H1 (cell line): Measurements from ENCODE around the gene CALML5. TPM values are rescaled to one million over a fixed set of nuclear protein-coding genes. Genes with fewer than 3 reads are reported as not detected.

Source experiments
- CTCF ChIA-PET: fragments of 300-600 bp; sonication (Branson Sonifier 250); formaldehyde crosslinking; loops from one replicate; lab custom pipeline; 2021; ENCODE audit not compliant: partially characterized antibody; lab: Charles Lee
- POLR2A ChIA-PET: fragments of 300-600 bp; sonication (Branson Sonifier 250); formaldehyde crosslinking; loops from one replicate; lab custom pipeline; 2021; ENCODE audit warnings: inconsistent platforms; ENCODE audit not compliant: partially characterized antibody; lab: Charles Lee
- DNase-seq, 2 experiments: peaks; one replicate each; pipeline versions ENCODE4 v3.0.0 to v3.0.0-alpha.2; 2010 to 2022; ENCODE audit warnings: low spot score in 2 of 2, low read depth in 1 of 2, mixed read lengths in 1 of 2
- FAIRE-seq: peaks from 2 replicates; lab custom pipeline; 2011; peaks lifted over from hg19 to GRCh38; lab: Jason Lieb, UNC
- H2AFZ ChIP-seq: 2 replicates; pipeline ENCODE4 v1.8.1; 2012; ENCODE audit warnings: low read length, inconsistent platforms
- H2AK5ac ChIP-seq: 2 replicates; pipeline ENCODE4 v1.6.1; 2013; ENCODE audit warnings: low read depth, low read length
- H2BK120ac ChIP-seq: replicated peaks from 2 replicates; pipeline ENCODE3; 2013; ENCODE audit warnings: low read depth, low read length, inconsistent platforms
- H2BK12ac ChIP-seq: 2 replicates; pipeline ENCODE4 v1.6.1; 2013; ENCODE audit warnings: low read depth, low read length
- H2BK15ac ChIP-seq: 2 replicates; pipeline ENCODE4 v1.6.1; 2013; ENCODE audit warnings: low read length
- H2BK20ac ChIP-seq: 2 replicates; pipeline ENCODE4 v1.6.1; 2013; ENCODE audit warnings: low read length
- H2BK5ac ChIP-seq: 2 replicates; pipeline ENCODE4 v1.6.1; 2013; ENCODE audit warnings: low read depth, low read length
- H3K14ac ChIP-seq: 2 replicates; pipeline ENCODE4 v1.6.1; 2013; ENCODE audit warnings: inconsistent platforms; ENCODE audit not compliant: insufficient read length
- H3K18ac ChIP-seq: 2 replicates; pipeline ENCODE4 v1.6.1; 2013; ENCODE audit warnings: low read length; ENCODE audit errors: extremely low read depth
- H3K23ac ChIP-seq: 2 replicates; pipeline ENCODE4 v1.6.1; 2013; ENCODE audit warnings: inconsistent platforms; ENCODE audit not compliant: insufficient read length
- H3K23me2 ChIP-seq: 2 replicates; pipeline ENCODE4 v1.6.1; 2013; ENCODE audit warnings: low read depth, low read length
- H3K27ac ChIP-seq: 2 replicates; pipeline ENCODE4 v1.6.1; 2011; ENCODE audit warnings: low read depth, low read length, inconsistent platforms
- H3K27me3 ChIP-seq, 4 experiments: replicated peaks in 1 of 4; 1 replicate in 1 of 4; 2 replicates in 3 of 4; pipeline versions ENCODE4 v1.6.1 to v1.8.1; 2011 to 2013; ENCODE audit warnings: low read length in 3 of 4, mild to moderate bottlenecking in 3 of 4, inconsistent platforms in 2 of 4, mixed read lengths in 2 of 4, moderate library complexity in 1 of 4; ENCODE audit not compliant: control insufficient read depth in 3 of 4, insufficient read depth in 3 of 4; ENCODE audit errors: extremely low read depth in 1 of 4
- H3K36me3 ChIP-seq, 4 experiments: 2 replicates each; pipeline versions ENCODE4 v1.6.1 to v1.8.1; 2011 to 2013; ENCODE audit warnings: mild to moderate bottlenecking in 4 of 4, low read length in 3 of 4, moderate library complexity in 2 of 4, control low read depth in 1 of 4, inconsistent platforms in 1 of 4; ENCODE audit not compliant: insufficient read depth in 4 of 4, control insufficient read depth in 2 of 4
- H3K4ac ChIP-seq: replicated peaks from 2 replicates; pipeline ENCODE3; 2013; ENCODE audit warnings: low read length, low read depth, mixed read lengths, inconsistent platforms; ENCODE audit not compliant: insufficient read length
- H3K4me1 ChIP-seq, 4 experiments: replicated peaks in 1 of 4; 1 replicate in 1 of 4; 2 replicates in 3 of 4; pipeline versions ENCODE4 v1.6.1 to v1.8.1; 2011 to 2013; ENCODE audit warnings: low read length in 3 of 4, inconsistent platforms in 2 of 4, mixed read lengths in 1 of 4; ENCODE audit not compliant: insufficient read depth in 4 of 4, control insufficient read depth in 3 of 4
- H3K4me2 ChIP-seq, 2 experiments: 2 replicates each; pipeline versions ENCODE4 v1.6.1 to v1.8.1; 2011 to 2013; ENCODE audit warnings: low read depth in 2 of 2, low read length in 2 of 2, control low read depth in 1 of 2, inconsistent platforms in 1 of 2, mild to moderate bottlenecking in 1 of 2; ENCODE audit not compliant: insufficient read depth in 1 of 2
- H3K4me3 ChIP-seq, 4 experiments: fragments of 200-600, 300-600 bp in 1 of 4; sonication (generic), shearing (Covaris generic), sonication (Bioruptor Twin) in 1 of 4; 2 replicates each; pipeline versions ENCODE4 v1.5.1 to v1.8.1; 2011 to 2016; ENCODE audit warnings: low read length in 4 of 4, low read depth in 3 of 4, control low read depth in 2 of 4, inconsistent platforms in 2 of 4, mild to moderate bottlenecking in 2 of 4, mixed read lengths in 1 of 4, moderate library complexity in 1 of 4; ENCODE audit not compliant: insufficient read depth in 2 of 4; ENCODE audit errors: extremely low read depth in 1 of 4
- H3K56ac ChIP-seq: replicated peaks from 2 replicates; pipeline ENCODE3; 2013; ENCODE audit warnings: low read depth, mild to moderate bottlenecking, mixed read lengths, low read length, inconsistent platforms; ENCODE audit not compliant: insufficient read length
- H3K79me1 ChIP-seq: 2 replicates; pipeline ENCODE4 v1.6.1; 2013; ENCODE audit warnings: low read depth, low read length, control low read depth
- H3K79me2 ChIP-seq, 2 experiments: 2 replicates each; pipeline versions ENCODE4 v1.6.1 to v1.8.1; 2012 to 2013; ENCODE audit warnings: low read length in 2 of 2, mild to moderate bottlenecking in 2 of 2, inconsistent platforms in 1 of 2; ENCODE audit not compliant: insufficient read depth in 2 of 2, control insufficient read depth in 1 of 2
- H3K9ac ChIP-seq, 4 experiments: replicated peaks in 1 of 4; 1 replicate in 1 of 4; 2 replicates in 3 of 4; pipeline versions ENCODE4 v1.6.1 to v1.8.1; 2011 to 2013; ENCODE audit warnings: low read depth in 3 of 4, low read length in 3 of 4, control low read depth in 2 of 4, mild to moderate bottlenecking in 2 of 4, moderate library complexity in 2 of 4, inconsistent platforms in 1 of 4; ENCODE audit errors: extremely low read depth in 1 of 4
- H3K9me3 ChIP-seq, 2 experiments: 2 replicates each; pipeline versions ENCODE4 v1.6.1 to v1.8.1; 2012 to 2013; ENCODE audit warnings: mild to moderate bottlenecking in 2 of 2, moderate library complexity in 2 of 2, control low read depth in 1 of 2, inconsistent platforms in 1 of 2, low read depth in 1 of 2, low read length in 1 of 2, mixed read lengths in 1 of 2; ENCODE audit not compliant: insufficient read depth in 2 of 2
- H4K20me1 ChIP-seq, 2 experiments: replicated peaks in 1 of 2; 2 replicates each; pipeline versions ENCODE3 to v1.8.1; 2011 to 2013; ENCODE audit warnings: inconsistent platforms in 2 of 2, low read length in 2 of 2, mild to moderate bottlenecking in 1 of 2; ENCODE audit not compliant: insufficient read depth in 2 of 2, control insufficient read depth in 1 of 2
- H4K5ac ChIP-seq: 2 replicates; pipeline ENCODE4 v1.6.1; 2013; ENCODE audit warnings: low read length, low read depth, mixed read lengths, inconsistent platforms; ENCODE audit not compliant: insufficient read length
- H4K8ac ChIP-seq: 2 replicates; pipeline ENCODE4 v1.8.0; 2013; ENCODE audit warnings: mild to moderate bottlenecking, moderate library complexity, low read length, inconsistent platforms; ENCODE audit not compliant: insufficient read depth; ENCODE audit errors: extremely low read depth
- H4K91ac ChIP-seq: replicated peaks from 2 replicates; pipeline ENCODE3; 2013; ENCODE audit warnings: low read length, mixed read lengths, inconsistent platforms; ENCODE audit not compliant: insufficient read length
- KDM5A ChIP-seq: fragments of 200-600 bp; IDR thresholded peaks from 2 replicates; pipeline ENCODE4 v1.7.1; 2012; ENCODE audit warnings: mild to moderate bottlenecking, low read length, inconsistent platforms, mixed read lengths
- PHF8 ChIP-seq: fragments of 200-600 bp; sonication (generic); conservative IDR thresholded peaks from 2 replicates; pipeline ENCODE4 v1.7.1; 2012; ENCODE audit warnings: low read depth, mild to moderate bottlenecking, inconsistent platforms, low read length, moderate library complexity
- POU5F1 ChIP-seq: IDR thresholded peaks from 2 replicates; pipeline ENCODE4 v1.6.1; 2011; ENCODE audit warnings: low read depth, mild to moderate bottlenecking, low read length, moderate library complexity
- RNF2 ChIP-seq: fragments of 200-900, 300-1000 bp; sonication (generic); IDR thresholded peaks from 2 replicates; pipeline ENCODE4 v1.7.1; 2016; ENCODE audit warnings: borderline replicate concordance, low read depth, mild to moderate bottlenecking, antibody characterized with exemption, low read length; ENCODE audit not compliant: poor library complexity, severe bottlenecking; ENCODE audit errors: missing control alignments
- RXRA ChIP-seq: IDR thresholded peaks from 2 replicates; pipeline ENCODE4 v1.6.1; 2011; ENCODE audit warnings: low read depth, mild to moderate bottlenecking, low read length, moderate library complexity; ENCODE audit not compliant: insufficient read depth
- TCF12 ChIP-seq: IDR thresholded peaks from 2 replicates; pipeline ENCODE4 v1.6.1; 2011; ENCODE audit warnings: low read depth, mild to moderate bottlenecking, low read length
- WGBS, 2 experiments: shearing (Covaris generic) in 1 of 2; methylation state at CpG; one replicate each; pipeline versions ENCODE4 v1.1.6 to v1.1.7; 2013 to 2015; ENCODE audit warnings: low lambda C conversion rate in 2 of 2, mixed read lengths in 2 of 2, inconsistent platforms in 1 of 2, low coverage in 1 of 2, missing lambda C conversion rate in 1 of 2; ENCODE audit not compliant: insufficient replicate concordance in 2 of 2, insufficient coverage in 1 of 2, insufficient read length in 1 of 2; ENCODE audit errors: extremely low coverage in 1 of 2, missing lambda C conversion rate in 1 of 2; 5-methylcytosine and 5-hydroxymethylcytosine counted together
- polyA plus RNA-seq, 7 experiments: library from polyadenylated mRNA; depleted of rRNA in 3 of 7; stranded (reverse) in 5 of 7; unstranded in 2 of 7; fragments of >200 nt in 5 of 7; fragments of 200-250 nt in 2 of 7; gene quantifications; 1 replicate in 5 of 7; 2 replicates in 1 of 7; 4 replicates in 1 of 7; pipeline versions ENCODE4 v1.2.1 to v1.2.3, GENCODE V29; 2011 to 2013; ENCODE audit warnings: missing spikeins in 2 of 7, mixed read lengths in 2 of 7
- total RNA-seq: library from RNA; stranded (reverse); fragmentation: NEBNext Ultra II Directional; extraction: Animal tissue kit (Norgen Biotek cat#: 25700); gene quantifications from 2 replicates; pipeline ENCODE4 v1.2.1, GENCODE V29; 2021

Gene CALML5
- total and polyA plus RNA-seq, 2 of the 8 experiments (the other 6 are each of a cell fraction or from before 2014, with no cell fraction given), result not detected

DNA sequence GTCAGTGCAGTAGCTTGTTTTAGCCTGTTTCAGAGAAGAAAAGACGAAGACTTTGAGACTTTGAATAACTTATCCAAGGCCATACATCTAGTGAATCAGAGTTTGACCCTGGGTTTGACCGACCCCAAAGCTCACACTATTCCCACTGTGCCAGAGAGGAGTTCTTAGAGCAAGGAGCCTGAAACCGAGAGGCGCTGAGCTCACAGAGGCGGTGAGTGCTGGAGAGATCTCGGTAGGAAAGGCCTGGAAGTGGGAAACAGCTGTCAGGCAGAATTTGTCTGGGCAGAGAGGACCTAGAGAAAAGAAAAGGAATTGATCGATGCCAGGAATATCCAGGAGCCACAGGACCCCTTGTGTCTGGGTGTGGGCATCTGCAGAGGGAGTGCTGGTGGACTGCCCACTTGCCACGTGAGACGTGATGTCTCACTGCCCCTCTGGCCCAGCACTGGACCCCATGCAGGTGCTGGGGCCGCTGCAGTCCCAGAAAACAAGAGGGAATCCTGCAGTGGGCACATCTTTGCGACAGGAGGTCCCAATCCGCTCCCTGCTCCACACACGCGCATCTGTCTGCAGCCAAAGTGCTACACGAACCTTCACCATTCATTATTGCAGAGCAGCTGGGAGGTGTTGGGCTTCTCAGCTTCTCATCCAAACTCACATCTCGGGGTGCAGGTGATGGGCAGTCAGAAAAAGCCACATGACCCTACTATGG is 31.6 kb upstream of the CALML5 start:
- H3K23ac ChIP-seq, result no peak overlapping the region
- H4K20me1 ChIP-seq, result no peaks in the 10 kb centered on the region
- H4K8ac ChIP-seq, result no peak overlapping the region; the same call in 1 of the 2 replicates
- CTCF ChIA-PET, result interaction anchor here (0.6 to 2.6 kb wide), 6 partner anchors 8 to 95 kb away, joined by 3 to 8 read pairs (median 4); no protein-coding TSS in a partner anchor
- no peak overlapping the region for H2BK120ac ChIP-seq
- no peak overlapping the region for H2AFZ ChIP-seq
- no peaks in the 10 kb centered on the region for H3K36me3 ChIP-seq
- H3K27ac ChIP-seq, result no peak overlapping the region
- 0 out of 7 replicates have a peak, but pooled peaks cover 0 to under 1% (median 0%) of the 10 kb centered on the region in 4 experiments for H3K4me1 ChIP-seq
- H3K27me3 ChIP-seq, result no peaks in the 10 kb centered on the region
- no peak overlapping the region for H3K56ac ChIP-seq
- DNase-seq, result no peak
- no peak overlapping the region for H2BK5ac ChIP-seq
- no peak overlapping the region for H2BK12ac ChIP-seq
- H2AK5ac ChIP-seq, result no peak overlapping the region
- H3K18ac ChIP-seq, result no peak overlapping the region
- TF ChIP-seq RXRA (no peak), RNF2 (no peak), POU5F1 (no peak), PHF8 (no peak), TCF12 (no peak), KDM5A (no peak)
- TF ChIP-seq, all 59 proteins: peak for 0
- Histone ChIP-seq H3K4me2 (no peak overlapping the region), H3K79me2 (no peaks in the 10 kb centered on the region), H2BK20ac (no peak overlapping the region), H2BK15ac (no peak overlapping the region), H3K23me2 (no peaks in the 10 kb centered on the region), H3K9ac (no peak overlapping the region), H3K4me3 (no peak overlapping the region), H4K5ac (no peak overlapping the region), H3K14ac (no peak overlapping the region), H3K9me3 (peaks cover 0 to 3% of the 10 kb centered on the region in 2 experiments; a peak in 1 of 4 replicates), H3K79me1 (no peaks in the 10 kb centered on the region), H4K91ac (no peak overlapping the region), H3K4ac (no peak overlapping the region)
- POLR2A ChIA-PET, result interaction anchor here (0.8 to 0.9 kb wide), 2 partner anchors 16 to 71 kb away, joined by 3 read pairs; no protein-coding TSS in a partner anchor
- 88% methylated on average over 16 of the region's 16 CpGs; no CpG with 5 or more reads in 1 of the 2 experiments for WGBS, 2 experiments
- FAIRE-seq, result no peak
